ENCODE data around the gene CYBB. TPM values are rescaled to one million over a fixed set of nuclear protein-coding genes. Genes with fewer than 3 reads are reported as not detected.

CYBB gene
- total RNA-seq, 2 donors from 2014 or later = 7.2 to 7.9 TPM

DNA sequence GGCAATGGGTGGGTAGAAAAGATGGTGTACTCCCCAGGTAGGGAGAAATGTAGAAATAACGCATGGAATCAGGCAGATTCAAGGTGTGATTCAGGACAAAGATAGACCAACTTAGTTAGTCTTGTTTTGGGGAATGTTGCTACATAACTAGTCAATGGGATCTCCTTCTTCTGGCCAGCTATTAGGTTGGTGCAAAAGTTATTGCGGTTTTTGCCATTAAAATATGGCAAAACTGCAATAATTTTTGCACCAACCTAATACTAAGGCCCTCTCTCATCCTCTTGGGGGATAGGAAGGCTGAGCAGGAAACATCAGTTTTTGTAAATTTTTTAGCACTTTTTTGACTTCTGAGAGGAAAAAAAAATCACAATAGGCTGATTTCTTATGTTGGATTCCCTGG, 23.2 kb downstream of the CYBB start:
- intact Hi-C loops (cut with DNase I) = no loop called here
- 47% methylated on average over 2 of the region's 2 CpGs for WGBS

DNA sequence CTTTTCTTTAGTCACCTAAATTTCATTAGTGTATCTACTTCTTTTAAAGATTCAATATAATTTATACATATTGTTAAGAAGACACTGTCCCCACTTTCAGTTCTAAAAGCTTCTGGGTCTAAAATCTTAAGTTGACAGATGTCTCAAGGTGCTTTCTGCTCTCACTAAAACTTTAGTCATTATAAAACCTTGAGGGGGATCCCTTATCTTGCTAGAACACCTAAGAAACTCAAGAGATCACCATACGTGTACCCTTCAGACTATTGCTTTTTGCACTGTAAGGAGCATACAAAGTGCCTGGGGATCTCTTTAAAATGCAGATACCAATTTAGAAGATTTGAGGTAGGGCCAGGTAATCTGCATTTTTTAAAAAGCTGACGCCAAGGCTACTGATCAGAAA, 30.1 kb downstream of the CYBB start:
- TF ChIP-seq POLR2A (IDR thresholded peaks at IDR 0.05) = no peak
- TF ChIP-seq POLR2AphosphoS5 (IDR thresholded peaks at IDR 0.05) = no peak
- TF ChIP-seq, protein P1, sequence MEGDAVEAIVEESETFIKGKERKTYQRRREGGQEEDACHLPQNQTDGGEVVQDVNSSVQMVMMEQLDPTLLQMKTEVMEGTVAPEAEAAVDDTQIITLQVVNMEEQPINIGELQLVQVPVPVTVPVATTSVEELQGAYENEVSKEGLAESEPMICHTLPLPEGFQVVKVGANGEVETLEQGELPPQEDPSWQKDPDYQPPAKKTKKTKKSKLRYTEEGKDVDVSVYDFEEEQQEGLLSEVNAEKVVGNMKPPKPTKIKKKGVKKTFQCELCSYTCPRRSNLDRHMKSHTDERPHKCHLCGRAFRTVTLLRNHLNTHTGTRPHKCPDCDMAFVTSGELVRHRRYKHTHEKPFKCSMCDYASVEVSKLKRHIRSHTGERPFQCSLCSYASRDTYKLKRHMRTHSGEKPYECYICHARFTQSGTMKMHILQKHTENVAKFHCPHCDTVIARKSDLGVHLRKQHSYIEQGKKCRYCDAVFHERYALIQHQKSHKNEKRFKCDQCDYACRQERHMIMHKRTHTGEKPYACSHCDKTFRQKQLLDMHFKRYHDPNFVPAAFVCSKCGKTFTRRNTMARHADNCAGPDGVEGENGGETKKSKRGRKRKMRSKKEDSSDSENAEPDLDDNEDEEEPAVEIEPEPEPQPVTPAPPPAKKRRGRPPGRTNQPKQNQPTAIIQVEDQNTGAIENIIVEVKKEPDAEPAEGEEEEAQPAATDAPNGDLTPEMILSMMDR (IDR thresholded peaks at IDR 0.05) = no peak
- Histone ChIP-seq H3K27ac (no peak overlapping the region), H3K9me3 (no peaks in the 10 kb centered on the region), H3K4me1 (replicated peaks) (no peaks in the 10 kb centered on the region), H3K27me3 (replicated peaks; ENCODE audit: insufficient read depth) (no peaks in the 10 kb centered on the region), H3K4me3 (no peak overlapping the region), H3K36me3 (no peaks in the 10 kb centered on the region)
- 89% methylated on average over 2 of the region's 2 CpGs for WGBS
- DNase-seq (ENCODE audit: low spot score) = no peak
- intact Hi-C loops (cut with DNase I) = no loop called here

More for the DNA sequence above, 23.2 kb downstream of the CYBB start:
- H3K4me1 ChIP-seq (replicated peaks) = no peaks in the 10 kb centered on the region
- no peak overlapping the region for H3K4me3 ChIP-seq
- no peaks in the 10 kb centered on the region for H3K36me3 ChIP-seq
- no peak overlapping the region for H3K27ac ChIP-seq
- TF ChIP-seq POLR2AphosphoS5 (IDR thresholded peaks at IDR 0.05) (no peak), POLR2A (IDR thresholded peaks at IDR 0.05) (no peak)
- TF ChIP-seq, protein P1 (IDR thresholded peaks at IDR 0.05) = no peak
- DNase-seq (ENCODE audit: low spot score) = no peak
- H3K27me3 ChIP-seq (replicated peaks; ENCODE audit: insufficient read depth) = no peaks in the 10 kb centered on the region
- no peaks in the 10 kb centered on the region for H3K9me3 ChIP-seq

DNA sequence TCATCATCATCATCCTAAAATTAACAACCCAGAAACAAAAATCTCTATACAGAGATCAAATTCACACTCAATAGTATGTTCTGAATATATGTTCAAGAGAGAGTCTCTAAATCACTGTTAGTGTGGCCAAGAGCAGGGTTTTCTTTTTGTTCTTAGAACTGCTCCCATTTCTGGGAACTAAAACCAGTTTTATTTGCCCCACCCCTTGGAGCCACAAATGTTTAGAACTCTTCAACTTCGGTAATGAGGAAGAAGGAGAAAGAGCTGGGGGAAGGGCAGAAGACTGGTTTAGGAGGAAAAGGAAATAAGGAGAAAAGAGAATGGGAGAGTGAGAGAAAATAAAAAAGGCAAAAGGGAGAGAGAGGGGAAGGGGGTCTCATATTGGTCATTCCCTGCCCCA, 32.3 kb downstream of the CYBB start:
- TF ChIP-seq POLR2A (IDR thresholded peaks at IDR 0.05) = no peak
- TF ChIP-seq POLR2AphosphoS5 (IDR thresholded peaks at IDR 0.05) = no peak
- TF ChIP-seq, protein P1 (IDR thresholded peaks at IDR 0.05) = no peak
- no peak overlapping the region for H3K4me3 ChIP-seq
- intact Hi-C loops (cut with DNase I) = no loop called here
- H3K27ac ChIP-seq = no peak overlapping the region
- 23% methylated on average over 1 of the region's 1 CpG for WGBS
- H3K9me3 ChIP-seq = no peaks in the 10 kb centered on the region
- DNase-seq (ENCODE audit: low spot score) = no peak
- no peaks in the 10 kb centered on the region for H3K36me3 ChIP-seq
- no peaks in the 10 kb centered on the region for H3K27me3 ChIP-seq (replicated peaks; ENCODE audit: insufficient read depth)
- no peaks in the 10 kb centered on the region for H3K4me1 ChIP-seq (replicated peaks)

DNA sequence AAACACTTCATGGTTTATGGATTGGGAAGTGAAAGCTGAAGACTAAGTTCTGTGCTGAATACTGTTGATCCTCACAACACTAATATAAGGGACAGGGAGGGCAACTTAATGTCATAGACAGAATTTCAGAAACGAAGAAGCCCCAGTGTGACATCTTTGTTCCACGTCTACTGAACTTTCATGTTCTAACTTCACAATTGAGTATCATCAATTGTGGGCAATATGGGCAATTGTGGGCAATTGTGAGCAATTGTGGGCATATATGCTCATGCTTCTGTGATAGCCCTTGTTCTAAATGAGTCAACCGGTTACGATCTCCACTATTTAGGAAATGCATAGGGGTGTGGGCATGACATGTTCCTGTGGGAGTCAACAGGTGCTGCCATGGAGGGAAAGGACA, 33.7 kb downstream of the CYBB start:
- no peak overlapping the region for H3K4me3 ChIP-seq
- no peak overlapping the region for H3K27ac ChIP-seq

DNA sequence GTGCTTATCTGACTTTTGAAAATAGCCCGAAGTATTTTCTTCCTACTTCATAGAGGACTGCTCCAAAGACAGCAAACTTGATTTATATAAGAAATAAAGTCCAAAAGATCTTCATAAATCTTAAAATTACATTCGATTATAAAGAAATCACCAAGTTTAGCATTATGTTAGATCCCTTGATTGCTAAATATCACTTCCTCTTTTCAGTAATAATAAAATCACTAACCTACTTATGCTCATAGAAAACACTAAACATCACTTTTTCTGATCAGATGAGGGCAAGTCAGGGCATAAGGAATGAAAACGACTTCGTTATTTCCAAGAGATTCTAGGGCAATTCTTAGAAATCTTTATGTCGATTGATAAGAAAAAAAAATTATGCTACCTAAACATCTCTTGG, 35.5 kb downstream of the CYBB start:
- Histone ChIP-seq H3K9me3 (no peaks in the 10 kb centered on the region), H3K27me3 (replicated peaks; ENCODE audit: insufficient read depth) (no peaks in the 10 kb centered on the region), H3K4me1 (replicated peaks) (no peaks in the 10 kb centered on the region), H3K27ac (no peak overlapping the region), H3K36me3 (no peaks in the 10 kb centered on the region), H3K4me3 (no peak overlapping the region)
- no peak for TF ChIP-seq POLR2A (IDR thresholded peaks at IDR 0.05)
- TF ChIP-seq, protein P1 (IDR thresholded peaks at IDR 0.05) = no peak
- no peak for DNase-seq (ENCODE audit: low spot score)
- intact Hi-C loops (cut with DNase I) = no loop called here
- 86% methylated on average over 5 of the region's 5 CpGs for WGBS

More for the DNA sequence above, 33.7 kb downstream of the CYBB start:
- WGBS = 69% methylated on average over 4 of the region's 4 CpGs
- Histone ChIP-seq H3K4me1 (replicated peaks) (no peaks in the 10 kb centered on the region), H3K36me3 (no peaks in the 10 kb centered on the region), H3K9me3 (no peaks in the 10 kb centered on the region), H3K27me3 (replicated peaks; ENCODE audit: insufficient read depth) (no peaks in the 10 kb centered on the region)
- DNase-seq (ENCODE audit: low spot score) = no peak
- TF ChIP-seq POLR2AphosphoS5 (IDR thresholded peaks at IDR 0.05) (no peak), POLR2A (IDR thresholded peaks at IDR 0.05) (no peak)
- TF ChIP-seq, protein P1 (IDR thresholded peaks at IDR 0.05) = no peak
- intact Hi-C loops (cut with DNase I) = no loop called here
